Muscle of leg (tissue), 11 donors: ENCODE data around the gene SLA2. TPM values are rescaled to one million over a fixed set of nuclear protein-coding genes. Genes with fewer than 3 reads are reported as not detected.
"Not testable (repeated sequence)": the region's sequence is repeated elsewhere in the genome, so short reads cannot be mapped to it uniquely, and the experiment has no call there.

Experiments used
- DNase-seq: peaks from one replicate; pipeline ENCODE4 v3.0.0; 2013
- H3K27ac ChIP-seq: one replicate; pipeline ENCODE4 v1.5.1; 2013; ENCODE audit warnings: mild to moderate bottlenecking, low read length, control low read depth
- H3K27me3 ChIP-seq: one replicate; pipeline ENCODE4 v1.6.1; 2013; ENCODE audit warnings: low read length; ENCODE audit not compliant: control insufficient read depth, insufficient read depth
- H3K36me3 ChIP-seq: one replicate; pipeline ENCODE4 v1.6.1; 2013; ENCODE audit warnings: low read length; ENCODE audit not compliant: control insufficient read depth, insufficient read depth
- H3K4me1 ChIP-seq: one replicate; pipeline ENCODE4 v1.6.1; 2013; ENCODE audit warnings: low read length; ENCODE audit not compliant: control insufficient read depth, insufficient read depth
- H3K4me3 ChIP-seq: one replicate; pipeline ENCODE4 v1.5.1; 2013; ENCODE audit warnings: low read length, control low read depth
- H3K9me3 ChIP-seq: replicated peaks from 2 replicates; pipeline ENCODE4 v1.6.1; 2013; ENCODE audit warnings: low read depth, low read length; ENCODE audit not compliant: control insufficient read depth
- WGBS: methylation state at CpG from one replicate; pipeline ENCODE4 v1.1.5; 2013; ENCODE audit warnings: missing lambda C conversion rate; ENCODE audit not compliant: insufficient coverage; 5-methylcytosine and 5-hydroxymethylcytosine counted together
- polyA plus RNA-seq, 8 donors: library from polyadenylated mRNA; unstranded; fragments of 120-200 nt; gene quantifications; one replicate each; pipeline versions ENCODE4 v1.2.1 to v1.2.3, GENCODE V29; 2013; ENCODE audit warnings: inconsistent platforms in 1 of 8, low replicate concordance in 1 of 8; ENCODE audit not compliant: insufficient read length in 8 of 8, insufficient read depth in 1 of 8
- total RNA-seq: library from RNA; stranded (reverse); fragments of 120-200 nt; gene quantifications from one replicate; pipeline ENCODE4 v1.2.4, GENCODE V29; 2013

SLA2 gene
- total and polyA plus RNA-seq, 9 donors, result 0.09 to 0.37 (median 0.24) TPM

GRCh38 chr20:36675545-36675944 lies 29.5 kb upstream of the SLA2 start:
- H3K36me3 ChIP-seq, result peaks cover 22% of the 10 kb centered on the region
- H3K27ac ChIP-seq, H3K4me1 ChIP-seq, DNase-seq, H3K9me3 ChIP-seq, H3K27me3 ChIP-seq, H3K4me3 ChIP-seq: not testable (repeated sequence)
- WGBS, result 100% methylated on average over 5 of the region's 8 CpGs

GRCh38 chr20:36672991-36673390 lies 27.0 kb upstream of the SLA2 start:
- H3K36me3 ChIP-seq, result peaks cover 21% of the 10 kb centered on the region
- H3K4me3 ChIP-seq, result no peak overlapping the region

GRCh38 chr20:36670665-36671357 lies 24.8 kb upstream of the SLA2 start:
- WGBS, result 88% methylated on average over 1 of the region's 3 CpGs
- DNase-seq, result no peak
- H3K36me3 ChIP-seq, result peaks cover 17% of the 10 kb centered on the region

More at GRCh38 chr20:36672991-36673390, 27.0 kb upstream of the SLA2 start:
- Histone ChIP-seq H3K27ac (no peak overlapping the region), H3K4me1 (no peaks in the 10 kb centered on the region), H3K9me3 (no peaks in the 10 kb centered on the region), H3K27me3 (no peaks in the 10 kb centered on the region)
- no peak for DNase-seq
- WGBS, result no CpG with 5 or more reads among the region's 4 CpGs

GRCh38 chr20:36666181-36666740 lies 20.3 kb upstream of the SLA2 start:
- Histone ChIP-seq H3K4me3 (no peak overlapping the region), H3K9me3 (no peaks in the 10 kb centered on the region), H3K27me3 (no peaks in the 10 kb centered on the region), H3K4me1 (no peaks in the 10 kb centered on the region), H3K36me3 (peaks cover 22% of the 10 kb centered on the region), H3K27ac (no peak overlapping the region)
- 70% methylated on average over 2 of the region's 4 CpGs for WGBS
- DNase-seq, result peak; percentile 49

More at GRCh38 chr20:36670665-36671357, 24.8 kb upstream of the SLA2 start:
- H3K27me3 ChIP-seq, result no peaks in the 10 kb centered on the region
- H3K4me3 ChIP-seq, result no peak overlapping the region
- H3K9me3 ChIP-seq, result no peaks in the 10 kb centered on the region
- no peaks in the 10 kb centered on the region for H3K4me1 ChIP-seq
- H3K27ac ChIP-seq, result no peak overlapping the region

- no peak overlapping the region for H3K27ac ChIP-seq
- peaks cover 15% of the 10 kb centered on the region for H3K36me3 ChIP-seq
- H3K9me3 ChIP-seq, result no peaks in the 10 kb centered on the region
- H3K4me1 ChIP-seq, result no peaks in the 10 kb centered on the region
- no peak overlapping the region for H3K4me3 ChIP-seq
- H3K27me3 ChIP-seq, result no peaks in the 10 kb centered on the region
- WGBS, result 67% methylated on average over 1 of the region's 2 CpGs
- DNase-seq, result no peak
Observed at GRCh38 chr20:36663031-36663430, 17.0 kb upstream of the SLA2 start.

GRCh38 chr20:36658300-36658699 lies 12.3 kb upstream of the SLA2 start:
- DNase-seq, result no peak
- Histone ChIP-seq H3K4me3 (no peak overlapping the region), H3K27me3 (no peaks in the 10 kb centered on the region), H3K4me1 (no peaks in the 10 kb centered on the region), H3K9me3 (no peaks in the 10 kb centered on the region), H3K36me3 (peaks cover 22% of the 10 kb centered on the region), H3K27ac (no peak overlapping the region)
- WGBS, result no CpG with 5 or more reads among the region's 3 CpGs

- no peak for DNase-seq
- Histone ChIP-seq H3K4me1 (no peaks in the 10 kb centered on the region), H3K4me3 (no peak overlapping the region), H3K9me3 (no peaks in the 10 kb centered on the region), H3K27me3 (no peaks in the 10 kb centered on the region), H3K36me3 (peaks cover 26% of the 10 kb centered on the region), H3K27ac (no peak overlapping the region)
- 82% methylated on average over 1 of the region's 4 CpGs for WGBS
Observed at GRCh38 chr20:36656733-36657132, 10.7 kb upstream of the SLA2 start.

GRCh38 chr20:36655004-36655403 lies 9.0 kb upstream of the SLA2 start:
- H3K36me3 ChIP-seq, result peaks cover 26% of the 10 kb centered on the region
- H3K4me1 ChIP-seq, result no peaks in the 10 kb centered on the region
- DNase-seq, result no peak
- no peak overlapping the region for H3K27ac ChIP-seq
- H3K4me3 ChIP-seq, result no peak overlapping the region
- no peaks in the 10 kb centered on the region for H3K9me3 ChIP-seq
- H3K27me3 ChIP-seq, result no peaks in the 10 kb centered on the region
- WGBS, result 92% methylated on average over 2 of the region's 3 CpGs

- WGBS, result 84% methylated on average over 8 of the region's 8 CpGs
- DNase-seq, result no peak
Observed at GRCh38 chr20:36654506-36654905, 8.5 kb upstream of the SLA2 start.

GRCh38 chr20:36653456-36653855 lies 7.5 kb upstream of the SLA2 start:
- H3K27me3 ChIP-seq, result no peaks in the 10 kb centered on the region
- DNase-seq, result no peak
- H3K9me3 ChIP-seq, result no peaks in the 10 kb centered on the region
- WGBS, result 96% methylated on average over 7 of the region's 9 CpGs
- H3K36me3 ChIP-seq, result peaks cover 26% of the 10 kb centered on the region
- H3K4me1 ChIP-seq, result no peaks in the 10 kb centered on the region
- H3K4me3 ChIP-seq, result no peak overlapping the region
- H3K27ac ChIP-seq, result no peak overlapping the region

More at GRCh38 chr20:36654506-36654905, 8.5 kb upstream of the SLA2 start:
- Histone ChIP-seq H3K9me3 (no peaks in the 10 kb centered on the region), H3K4me3 (no peak overlapping the region), H3K27ac (no peak overlapping the region), H3K4me1 (no peaks in the 10 kb centered on the region), H3K36me3 (peaks cover 26% of the 10 kb centered on the region), H3K27me3 (no peaks in the 10 kb centered on the region)
